ENCODE data around the gene PGAP6. TPM values are rescaled to one million over a fixed set of nuclear protein-coding genes. Genes with fewer than 3 reads are reported as not detected.

The PGAP6 gene
- total and polyA plus RNA-seq, 2 of the 13 experiments (the other 11 are each of a cell fraction or from before 2014, with no cell fraction given), result 52.7 to 136 TPM

DNA sequence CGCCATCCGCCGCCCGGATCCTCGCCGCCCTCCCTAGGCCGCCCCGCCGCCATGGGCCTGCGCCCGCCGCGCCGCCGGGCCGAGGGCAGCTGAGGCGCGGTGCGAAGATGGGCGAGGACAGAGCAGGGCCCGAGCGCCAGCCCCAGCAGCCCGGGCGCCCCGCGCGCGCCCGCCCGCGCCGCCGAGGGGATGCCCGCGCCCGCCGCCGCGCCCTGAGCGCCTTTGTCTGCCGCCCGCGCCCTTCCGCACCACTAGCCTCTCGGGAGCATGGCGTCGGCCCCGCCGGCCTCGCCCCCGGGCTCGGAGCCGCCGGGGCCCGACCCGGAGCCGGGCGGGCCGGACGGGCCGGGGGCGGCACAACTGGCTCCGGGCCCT lies 43.9 kb upstream of the PGAP6 start:
- H3K4me1 ChIP-seq (ENCODE audit: insufficient read depth, low read length), result peaks cover 56% of the 10 kb centered on the region
- H4K20me1 ChIP-seq (ENCODE audit: insufficient read depth, low read length), result peaks cover 16% of the 10 kb centered on the region
- H3K27me3 ChIP-seq (ENCODE audit: control insufficient read depth in 1 of 2, insufficient read depth in 2 of 2, low read length in 2 of 2), result no peaks in the 10 kb centered on the region; a peak in 1 of 5 replicates
- no peaks in the 10 kb centered on the region for H3K36me3 ChIP-seq (replicated peaks in 1 of 2; ENCODE audit: control insufficient read depth in 1 of 2, insufficient read depth in 2 of 2, low read length in 2 of 2)
- POLR2A ChIA-PET, result interaction anchor here (0.6 to 3.1 kb wide), 7 partner anchors 15 to 76 kb away, joined by 3 to 21 read pairs (median 5); partner anchors contain the start of gene DECR2
- peak overlapping the region; percentile 68; the same call in 1 of the 2 replicates for H3K9ac ChIP-seq (ENCODE audit: insufficient read depth, low read depth, low read length)
- no peak overlapping the region for H3K27ac ChIP-seq (ENCODE audit: extremely low read length, insufficient read depth, low read length)
- H3K79me2 ChIP-seq (ENCODE audit: insufficient read depth, low read length), result peaks cover 42% of the 10 kb centered on the region
- CTCF ChIA-PET (ENCODE audit: low intra/inter-chr PET ratio, low total read pairs), result no interaction called here
- DNase-seq (ENCODE audit: low spot score), result no peak
- no TSS peak for BruUV-seq (replicated peaks)
- H2AFZ ChIP-seq (ENCODE audit: low read length), result no peak overlapping the region
- in situ Hi-C loops (cut with HindIII; ENCODE audit: extremely low pct_ligation_motif_present, low pct_unique_long_range_greater_than_20kb) (no loop called here), intact Hi-C loops (cut with micrococcal nuclease; ENCODE audit: unreplicated experiment) (loop anchor here (2.0 kb wide), 1 partner anchor 21 kb away; no protein-coding TSS in a partner anchor)
- H3K4me3 ChIP-seq (replicated peaks in 1 of 3; ENCODE audit: insufficient read depth in 1 of 3, low read depth in 2 of 3, low read length in 3 of 3), result peak overlapping the region; percentile 66 to 95 (median 87); a peak in 4 of 6 replicates
- peak overlapping the region; percentile 78 for H3K4me2 ChIP-seq (ENCODE audit: low read depth, low read length)
- ATAC-seq, result peak; percentile 38
- FAIRE-seq, result no peak
- TF ChIP-seq ZNF614 (CRISPR knock-in tag; IDR thresholded peaks at IDR 0.05; ENCODE audit: borderline replicate concordance) (no peak), YY1 (IDR thresholded peaks at IDR 0.05; ENCODE audit: insufficient read depth, insufficient replicate concordance, low read depth, low read length) (peak; percentile 5), SNRNP70 (IDR thresholded peaks at IDR 0.05; ENCODE audit: low read depth, low read length) (no peak), PRMT3 (CRISPR knock-in tag; IDR thresholded peaks at IDR 0.05; ENCODE audit: borderline replicate concordance, low read depth) (no peak), CTCF (CRISPR knock-in tag; IDR thresholded peaks at IDR 0.05) (no peak), ZSCAN25 (CRISPR knock-in tag; IDR thresholded peaks at IDR 0.05) (no peak), SNAPC4 (CRISPR knock-in tag; IDR thresholded peaks at IDR 0.05) (no peak)
- 0% methylated on average over 4 of the region's 63 CpGs for WGBS (ENCODE audit: low lambda C conversion rate)
- H3K9me3 ChIP-seq (ENCODE audit: low read length), result no peaks in the 10 kb centered on the region
